Tibial nerve (tissue), 4 donors: ENCODE measurements around the gene NUCB1. TPM values are rescaled to one million over a fixed set of nuclear protein-coding genes. Genes with fewer than 3 reads are reported as not detected.

ENCODE experiments used
- DNase-seq, 2 donors: peaks; one replicate each; pipeline ENCODE4 v3.0.0-alpha.2; 2019; ENCODE audit warnings: low spot score in 2 of 2
- H3K27ac ChIP-seq, 4 donors: fragments of 200-600 bp; sonication (generic) in 3 of 4; one replicate each; pipeline ENCODE4 v1.5.1; 2017 to 2019; ENCODE audit warnings: mild to moderate bottlenecking in 1 of 4
- H3K27me3 ChIP-seq, 2 donors: fragments of 200-600 bp; sonication (generic) in 1 of 2; one replicate each; pipeline versions ENCODE4 v1.5.1 to v1.6.0; 2017 to 2019
- H3K36me3 ChIP-seq, 3 donors: fragments of 200-600 bp; sonication (generic); one replicate each; pipeline ENCODE4 v1.5.1; 2018 to 2019
- H3K4me1 ChIP-seq, 4 donors: fragments of 200-600 bp; sonication (generic) in 3 of 4; one replicate each; pipeline ENCODE4 v1.5.1; 2017 to 2019
- H3K4me3 ChIP-seq, 4 donors: fragments of 200-600 bp; sonication (generic) in 3 of 4; one replicate each; pipeline ENCODE4 v1.5.1; 2017 to 2019; ENCODE audit warnings: mild to moderate bottlenecking in 1 of 4, moderate library complexity in 1 of 4
- H3K9me3 ChIP-seq, 4 donors: fragments of 200-600 bp; sonication (generic) in 3 of 4; one replicate each; pipeline ENCODE4 v1.5.1; 2017 to 2019
- EP300 ChIP-seq, 2 donors: sonication (generic); formaldehyde crosslinking; IDR thresholded peaks; one replicate each; pipeline ENCODE4 v1.6.1; 2017; ENCODE audit warnings: antibody characterized with exemption in 2 of 2, mild to moderate bottlenecking in 1 of 2
- POLR2A ChIP-seq, 2 donors: fragments of 450-650 bp; IDR thresholded peaks; one replicate each; pipeline ENCODE4 v1.6.1; 2017; ENCODE audit warnings: antibody characterized with exemption in 2 of 2, mild to moderate bottlenecking in 2 of 2, moderate library complexity in 2 of 2
- WGBS, 2 donors: methylation state at CpG; one replicate each; pipeline ENCODE4 v1.1.5; 2018; 5-methylcytosine and 5-hydroxymethylcytosine counted together
- total RNA-seq, 4 donors: library from RNA; depleted of rRNA; stranded (reverse); fragments of >200 nt; gene quantifications; one replicate each; pipeline ENCODE4 v1.1.0, GENCODE V29; 2016
- TF ChIP-seq, protein P1 (sequence below), 5 experiments: fragments of 200-600 bp in 3 of 5; fragments of 450-650 bp in 2 of 5; sonication (generic) in 3 of 5; IDR thresholded peaks; one replicate each; pipeline ENCODE4 v1.5.1; 2016 to 2019; ENCODE audit warnings: antibody characterized with exemption in 5 of 5, mild to moderate bottlenecking in 3 of 5, moderate library complexity in 2 of 5

The NUCB1 gene
- total RNA-seq, 4 donors from 2014 or later: 220 to 352 (median 287) TPM

DNA sequence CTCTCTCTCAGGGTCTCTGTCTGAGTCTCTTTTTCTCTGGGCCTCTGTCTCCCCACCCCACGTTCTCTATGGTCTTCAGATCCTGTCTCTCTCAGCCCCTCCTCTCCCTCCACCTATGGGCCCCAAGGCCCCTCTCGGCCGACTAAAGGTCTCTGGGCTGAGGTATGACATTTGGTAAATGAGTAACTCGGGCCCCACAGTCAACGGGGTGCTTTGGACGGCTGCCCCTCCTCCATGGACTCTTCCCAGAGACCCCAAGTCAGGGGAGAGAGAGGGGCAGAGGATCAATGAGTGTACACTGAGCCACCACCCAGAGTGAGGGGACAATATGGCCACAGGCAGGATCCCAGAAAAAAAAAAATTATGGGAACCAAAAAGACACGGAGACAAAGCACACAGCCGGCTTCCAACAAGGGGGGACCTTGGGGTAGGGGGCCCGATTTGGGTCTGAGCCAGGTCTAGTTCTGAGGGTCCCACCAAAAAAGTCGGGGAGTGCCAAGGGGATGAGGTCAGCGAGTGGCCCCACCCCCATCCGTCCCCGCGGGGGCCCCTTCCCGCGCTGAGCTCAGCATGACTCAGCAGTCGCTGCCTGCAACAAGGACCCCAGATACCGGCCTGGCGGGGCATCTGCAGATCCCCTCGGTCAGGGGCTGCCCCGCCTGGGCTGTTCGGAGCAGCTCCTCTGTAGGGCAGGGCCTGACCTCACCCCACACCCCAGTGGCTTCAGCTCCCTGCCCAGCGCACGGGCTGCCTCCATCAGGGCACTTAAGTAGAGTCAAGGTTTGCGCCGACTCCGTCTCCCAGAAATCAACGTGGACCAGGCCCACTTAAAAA lies 63.5 kb downstream of the NUCB1 start:
- DNase-seq: peak; percentile 68 to 72
- Histone ChIP-seq H3K27ac (peak overlapping the region; percentile 92 to 97 (median 96)), H3K4me3 (peak overlapping the region; percentile 34 to 97 (median 80)), H3K27me3 (no peaks in the 10 kb centered on the region), H3K36me3 (peaks cover 0 to 35% (median 0%) of the 10 kb centered on the region in 3 donors), H3K9me3 (no peaks in the 10 kb centered on the region), H3K4me1 (peaks cover 0 to 57% (median 39%) of the 10 kb centered on the region in 4 donors)
- 8 to 9% methylated on average over 19 to 20 of the region's 28 CpGs for WGBS, 2 donors
- peak in 1 of 2 donors; percentile 43 for TF ChIP-seq POLR2A (IDR thresholded peaks at IDR 0.05)
- peak; percentile 48 to 80 for TF ChIP-seq EP300 (IDR thresholded peaks at IDR 0.05)
- TF ChIP-seq, protein P1, sequence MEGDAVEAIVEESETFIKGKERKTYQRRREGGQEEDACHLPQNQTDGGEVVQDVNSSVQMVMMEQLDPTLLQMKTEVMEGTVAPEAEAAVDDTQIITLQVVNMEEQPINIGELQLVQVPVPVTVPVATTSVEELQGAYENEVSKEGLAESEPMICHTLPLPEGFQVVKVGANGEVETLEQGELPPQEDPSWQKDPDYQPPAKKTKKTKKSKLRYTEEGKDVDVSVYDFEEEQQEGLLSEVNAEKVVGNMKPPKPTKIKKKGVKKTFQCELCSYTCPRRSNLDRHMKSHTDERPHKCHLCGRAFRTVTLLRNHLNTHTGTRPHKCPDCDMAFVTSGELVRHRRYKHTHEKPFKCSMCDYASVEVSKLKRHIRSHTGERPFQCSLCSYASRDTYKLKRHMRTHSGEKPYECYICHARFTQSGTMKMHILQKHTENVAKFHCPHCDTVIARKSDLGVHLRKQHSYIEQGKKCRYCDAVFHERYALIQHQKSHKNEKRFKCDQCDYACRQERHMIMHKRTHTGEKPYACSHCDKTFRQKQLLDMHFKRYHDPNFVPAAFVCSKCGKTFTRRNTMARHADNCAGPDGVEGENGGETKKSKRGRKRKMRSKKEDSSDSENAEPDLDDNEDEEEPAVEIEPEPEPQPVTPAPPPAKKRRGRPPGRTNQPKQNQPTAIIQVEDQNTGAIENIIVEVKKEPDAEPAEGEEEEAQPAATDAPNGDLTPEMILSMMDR (IDR thresholded peaks at IDR 0.05): no peak

DNA sequence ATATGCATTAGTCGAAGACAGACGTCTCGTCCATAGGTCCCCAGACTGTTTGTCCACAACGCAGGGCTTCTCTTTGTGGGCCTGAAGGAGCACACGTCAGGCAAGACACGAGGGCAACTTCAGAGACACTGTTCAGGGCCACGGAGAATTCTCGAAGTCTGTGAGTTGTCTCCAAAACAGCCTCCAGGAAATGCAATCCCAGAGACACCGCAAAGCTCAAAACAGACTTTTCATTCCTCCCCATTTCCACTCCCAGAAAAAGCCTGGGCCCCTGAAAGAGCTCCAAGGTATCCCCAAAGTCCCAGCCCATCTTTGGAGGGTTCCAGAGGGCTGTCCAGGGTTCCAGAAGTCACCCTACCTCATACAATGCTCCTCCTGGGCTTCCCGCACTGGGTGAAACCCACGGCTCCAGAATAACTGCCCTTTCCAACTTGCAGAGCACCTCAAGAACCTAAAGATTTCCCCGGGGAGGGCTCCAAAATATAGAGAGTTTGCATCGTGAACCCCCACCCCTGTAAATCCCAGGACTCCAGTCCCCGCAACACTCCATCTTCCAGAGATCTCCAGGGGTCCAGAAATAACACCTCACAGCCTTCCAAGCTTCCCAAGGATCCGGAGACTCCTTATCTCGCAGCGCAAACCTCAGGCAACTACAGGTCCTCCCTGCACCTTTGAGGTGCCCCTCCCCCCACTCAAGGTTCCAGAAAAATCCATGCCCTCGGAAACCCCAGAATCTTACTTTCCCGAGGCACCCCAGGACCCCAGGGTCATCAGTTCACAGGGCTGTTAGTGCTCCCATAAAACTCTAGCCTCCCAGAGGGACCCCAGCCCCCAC lies 64.3 kb downstream of the NUCB1 start:
- Histone ChIP-seq H3K36me3 (peaks cover 0 to 43% (median 0%) of the 10 kb centered on the region in 3 donors), H3K4me3 (peak overlapping the region; percentile 34 to 97 (median 80)), H3K27ac (peak overlapping the region; percentile 92 to 97 (median 96)), H3K9me3 (no peaks in the 10 kb centered on the region), H3K27me3 (no peaks in the 10 kb centered on the region), H3K4me1 (peaks cover 0 to 61% (median 39%) of the 10 kb centered on the region in 4 donors)
- TF ChIP-seq EP300 (IDR thresholded peaks at IDR 0.05): no peak
- TF ChIP-seq, protein P1 (IDR thresholded peaks at IDR 0.05): no peak
- TF ChIP-seq POLR2A (IDR thresholded peaks at IDR 0.05): no peak
- no peak for DNase-seq
- WGBS, 2 donors: 16 to 19% methylated on average over 19 of the region's 19 CpGs

DNA sequence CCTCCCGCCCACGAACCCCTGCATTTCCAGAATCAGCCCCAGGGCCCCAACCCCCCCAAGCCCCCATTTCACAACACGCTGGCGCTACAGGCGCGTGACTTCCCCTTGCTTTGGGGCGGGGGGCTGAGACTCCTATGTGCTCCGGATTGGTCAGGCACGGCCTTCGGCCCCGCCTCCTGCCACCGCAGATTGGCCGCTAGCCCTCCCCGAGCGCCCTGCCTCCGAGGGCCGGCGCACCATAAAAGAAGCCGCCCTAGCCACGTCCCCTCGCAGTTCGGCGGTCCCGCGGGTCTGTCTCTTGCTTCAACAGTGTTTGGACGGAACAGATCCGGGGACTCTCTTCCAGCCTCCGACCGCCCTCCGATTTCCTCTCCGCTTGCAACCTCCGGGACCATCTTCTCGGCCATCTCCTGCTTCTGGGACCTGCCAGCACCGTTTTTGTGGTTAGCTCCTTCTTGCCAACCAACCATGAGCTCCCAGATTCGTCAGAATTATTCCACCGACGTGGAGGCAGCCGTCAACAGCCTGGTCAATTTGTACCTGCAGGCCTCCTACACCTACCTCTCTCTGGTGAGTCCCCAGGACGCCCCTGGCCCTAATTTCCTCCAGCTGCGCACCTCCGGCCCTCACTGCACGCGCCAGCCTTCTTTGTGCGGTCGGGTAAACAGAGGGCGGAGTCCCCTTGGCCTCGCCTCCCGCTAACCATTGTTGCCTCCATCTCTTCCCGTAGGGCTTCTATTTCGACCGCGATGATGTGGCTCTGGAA lies 65.1 kb downstream of the NUCB1 start, which contains the start of gene FTL:
Gene FTL (plus strand): TSS at position 270 of the 766 bp plus-strand sequence. CDS start 199 bp downstream, at position 469.
- peak; percentile 97 to 98 for DNase-seq
- 1% methylated on average over 32 to 39 of the region's 52 CpGs for WGBS, 2 donors

DNA sequence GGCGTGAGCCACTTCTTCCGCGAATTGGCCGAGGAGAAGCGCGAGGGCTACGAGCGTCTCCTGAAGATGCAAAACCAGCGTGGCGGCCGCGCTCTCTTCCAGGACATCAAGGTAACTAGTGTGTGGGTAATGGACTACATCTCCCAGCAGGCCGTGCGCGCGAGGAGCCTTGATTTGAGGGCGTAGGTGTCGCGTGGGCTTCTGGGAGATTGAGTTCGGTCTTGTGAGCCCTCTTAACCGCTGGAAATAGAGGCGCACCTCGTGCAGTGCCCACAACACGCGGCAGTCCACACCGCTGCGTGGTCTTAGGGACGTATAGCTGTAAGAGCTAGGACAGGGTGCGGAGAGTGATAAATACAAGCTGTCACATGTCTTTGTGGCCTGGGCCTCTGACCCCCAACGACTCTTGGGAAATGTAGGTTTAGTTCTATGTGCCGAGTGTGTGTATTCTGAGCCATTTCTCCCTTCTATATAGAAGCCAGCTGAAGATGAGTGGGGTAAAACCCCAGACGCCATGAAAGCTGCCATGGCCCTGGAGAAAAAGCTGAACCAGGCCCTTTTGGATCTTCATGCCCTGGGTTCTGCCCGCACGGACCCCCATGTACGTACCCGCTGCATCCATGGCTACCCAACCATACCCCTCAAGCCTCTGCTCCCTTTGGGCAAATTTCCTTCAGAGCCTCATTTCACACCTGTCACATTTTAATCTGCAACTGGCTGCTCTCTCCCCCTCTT lies 65.9 kb downstream of the NUCB1 start:
- WGBS, 2 donors: 10 to 12% methylated on average over 35 to 36 of the region's 36 CpGs
- peaks cover 0 to 49% (median 2%) of the 10 kb centered on the region in 3 donors for H3K36me3 ChIP-seq
- H3K4me3 ChIP-seq: peak overlapping the region; percentile 63 to 97 (median 80)
- no peaks in the 10 kb centered on the region for H3K27me3 ChIP-seq
- TF ChIP-seq EP300 (IDR thresholded peaks at IDR 0.05) (peak in 1 of 2 donors; percentile 25), POLR2A (IDR thresholded peaks at IDR 0.05) (no peak)
- TF ChIP-seq, protein P1 (IDR thresholded peaks at IDR 0.05): no peak
- peak; percentile 84 to 91 for DNase-seq
- peak overlapping the region; percentile 92 to 97 (median 96) for H3K27ac ChIP-seq
- no peaks in the 10 kb centered on the region for H3K9me3 ChIP-seq
- H3K4me1 ChIP-seq: peaks cover 0 to 72% (median 40%) of the 10 kb centered on the region in 4 donors

More for the DNA sequence above, 65.1 kb downstream of the NUCB1 start, which contains the start of gene FTL:
- TF ChIP-seq, protein P1 (IDR thresholded peaks at IDR 0.05): peak in 2 of 5 experiments; percentile 11 to 16
- TF ChIP-seq POLR2A (IDR thresholded peaks at IDR 0.05) (peak; percentile 99 to 100), EP300 (IDR thresholded peaks at IDR 0.05) (peak; percentile 71 to 100)
- no peaks in the 10 kb centered on the region for H3K27me3 ChIP-seq
- H3K4me3 ChIP-seq: peak within 1 kb of the TSS; percentile 63 to 97 (median 80)
- H3K36me3 ChIP-seq: peaks cover 0 to 48% (median 0%) of the 10 kb centered on the region in 3 donors
- peaks cover 0 to 64% (median 39%) of the 10 kb centered on the region in 4 donors for H3K4me1 ChIP-seq
- peak within 1 kb of the TSS; percentile 92 to 97 (median 96) for H3K27ac ChIP-seq
- H3K9me3 ChIP-seq: no peaks in the 10 kb centered on the region
